Stimulated activated CD8-positive, alpha-beta memory T cell treated with anti-CD3 and anti-CD28 coated beads, Interleukin-7, amount 100 ng/mL, for 48 hours (primary cell): Measurements from ENCODE around the gene TET1.
"Not testable (repeated sequence)": the region's sequence is repeated elsewhere in the genome, so short reads cannot be mapped to it uniquely, and the experiment has no call there.

ENCODE experiments used
- DNase-seq, 2 donors: peaks; one replicate each; pipeline ENCODE4 v3.0.0-alpha.2; 2020; ENCODE audit warnings: low read depth in 1 of 2; ENCODE audit errors: extremely low read depth in 1 of 2

Gene TET1

GRCh38 chr10:68560186-68560942 lies at the start of gene TET1:
Gene TET1 (plus strand): TSS chr10:68560337. CDS start chr10:68572339, 12,002 bp downstream.
- DNase-seq: no peak

- DNase-seq: not testable (repeated sequence)
Observed at GRCh38 chr10:68516216-68516615, 43.9 kb upstream of the TET1 start.

GRCh38 chr10:68516766-68517165 lies 43.4 kb upstream of the TET1 start:
- DNase-seq: no peak

- DNase-seq: no peak
Observed at GRCh38 chr10:68517188-68517587, 42.9 kb upstream of the TET1 start.

- DNase-seq: not testable (repeated sequence)
Observed at GRCh38 chr10:68518609-68519008, 41.5 kb upstream of the TET1 start.

- not testable (repeated sequence) for DNase-seq
Observed at GRCh38 chr10:68525490-68526038, 34.6 kb upstream of the TET1 start.

GRCh38 chr10:68526634-68527307 lies 33.4 kb upstream of the TET1 start:
- no peak for DNase-seq

GRCh38 chr10:68536973-68537372 lies 23.2 kb upstream of the TET1 start:
- no peak for DNase-seq

GRCh38 chr10:68537796-68538195 lies 22.3 kb upstream of the TET1 start:
- DNase-seq: no peak

GRCh38 chr10:68543004-68543918 lies 16.9 kb upstream of the TET1 start:
- DNase-seq: no peak

- no peak for DNase-seq
Observed at GRCh38 chr10:68550747-68551411, 9.3 kb upstream of the TET1 start.

GRCh38 chr10:68553138-68553537 lies 7.0 kb upstream of the TET1 start:
- DNase-seq: no peak

- DNase-seq: no peak
Observed at GRCh38 chr10:68553599-68553998, 6.5 kb upstream of the TET1 start.

- DNase-seq: no peak
Observed at GRCh38 chr10:68558478-68558877, 1.7 kb upstream of the TET1 start.

GRCh38 chr10:68559251-68559650 lies 886 bp upstream of the TET1 start:
- DNase-seq: no peak

GRCh38 chr10:68559841-68560185 lies 324 bp upstream of the TET1 start:
- no peak for DNase-seq

- no peak for DNase-seq
Observed at GRCh38 chr10:68560943-68561864, 1.1 kb downstream of the TET1 start.

GRCh38 chr10:68561865-68562649 lies 1.9 kb downstream of the TET1 start:
- DNase-seq: no peak
